Stimulated activated CD4-positive, alpha-beta T cell treated with anti-CD3 and anti-CD28 coated beads, Interleukin-4, amount 100 ng/mL, for 4 hours (primary cell): ENCODE results near the gene KPNB1.
"Not testable (repeated sequence)": the region's sequence is repeated elsewhere in the genome, so short reads cannot be mapped to it uniquely, and the experiment has no call there.

ENCODE experiments used
- DNase-seq, 2 experiments: peaks; one replicate each; pipeline ENCODE4 v3.0.0-alpha.2; 2020

KPNB1 gene

DNA sequence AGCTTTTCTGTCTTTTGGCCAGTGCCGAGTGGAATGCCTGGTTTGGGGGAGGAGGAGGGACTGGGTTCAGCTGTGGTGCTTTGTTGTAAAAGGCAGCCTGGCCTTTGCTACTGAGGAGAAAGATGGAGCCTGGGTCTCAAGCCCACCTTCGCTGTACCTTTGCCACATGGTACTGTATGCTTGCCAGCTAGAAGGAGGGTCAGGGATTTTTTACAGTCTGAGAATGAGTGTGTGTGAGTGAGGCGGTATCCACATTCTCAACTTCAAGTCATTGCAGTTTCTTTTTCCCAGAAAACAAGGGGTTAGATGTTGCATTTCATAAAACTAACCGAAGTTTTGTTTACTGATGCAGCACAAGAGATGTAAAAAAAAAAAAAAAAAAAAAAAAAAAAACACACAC is 33.0 kb downstream of the KPNB1 start:
- not testable (repeated sequence) for DNase-seq

DNA sequence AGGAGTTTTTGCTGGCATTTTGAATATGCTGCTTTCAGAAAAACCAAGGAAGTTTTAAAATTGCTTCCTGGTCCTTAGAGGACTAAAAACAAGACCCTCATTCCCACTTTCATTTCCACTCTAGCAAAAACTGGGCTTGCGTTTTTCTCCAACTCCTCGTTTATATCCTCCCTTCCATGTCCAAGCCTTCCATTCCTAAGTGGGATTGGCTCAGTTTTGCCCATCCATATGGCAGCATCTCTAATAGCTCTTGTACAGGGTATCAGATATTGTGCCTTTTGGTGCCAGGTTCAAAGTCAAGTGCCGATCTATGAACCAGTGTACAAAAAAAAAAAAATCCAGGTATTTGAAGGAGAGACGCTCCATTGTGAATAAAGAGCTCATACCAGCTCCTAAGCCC is 34.3 kb downstream of the KPNB1 start:
- no peak for DNase-seq

DNA sequence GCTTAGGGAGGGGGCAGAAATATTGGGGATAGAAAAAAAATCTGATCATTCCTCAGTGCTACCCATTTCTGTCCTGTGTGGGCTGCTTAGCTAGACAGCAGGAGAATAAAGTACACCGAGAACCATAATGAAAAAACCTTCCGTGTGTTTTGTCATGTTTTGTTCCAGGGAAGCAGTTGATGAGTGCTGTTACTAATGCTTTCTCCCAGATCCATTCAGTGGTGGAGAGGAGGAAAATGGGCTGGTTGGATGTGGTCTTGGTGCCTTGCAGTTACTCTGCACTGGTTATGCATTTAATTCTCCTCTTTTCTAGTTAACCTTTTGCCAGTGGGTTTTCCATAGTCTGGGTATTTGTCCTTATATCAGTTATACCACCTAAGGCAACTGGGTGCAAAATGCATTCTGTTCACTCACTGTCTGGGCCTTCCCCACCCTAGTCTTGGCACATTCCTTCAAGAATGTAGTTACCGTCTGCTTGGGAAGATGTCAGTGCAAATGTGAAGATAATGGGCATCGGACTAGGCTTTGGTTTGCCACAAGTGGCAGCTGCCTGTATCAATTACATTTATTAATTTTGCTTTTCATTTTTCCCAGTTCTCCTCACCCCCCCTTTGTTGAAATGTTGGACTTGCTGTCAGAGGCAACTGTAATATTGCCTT is 34.9 kb downstream of the KPNB1 start:
- DNase-seq = no peak

DNA sequence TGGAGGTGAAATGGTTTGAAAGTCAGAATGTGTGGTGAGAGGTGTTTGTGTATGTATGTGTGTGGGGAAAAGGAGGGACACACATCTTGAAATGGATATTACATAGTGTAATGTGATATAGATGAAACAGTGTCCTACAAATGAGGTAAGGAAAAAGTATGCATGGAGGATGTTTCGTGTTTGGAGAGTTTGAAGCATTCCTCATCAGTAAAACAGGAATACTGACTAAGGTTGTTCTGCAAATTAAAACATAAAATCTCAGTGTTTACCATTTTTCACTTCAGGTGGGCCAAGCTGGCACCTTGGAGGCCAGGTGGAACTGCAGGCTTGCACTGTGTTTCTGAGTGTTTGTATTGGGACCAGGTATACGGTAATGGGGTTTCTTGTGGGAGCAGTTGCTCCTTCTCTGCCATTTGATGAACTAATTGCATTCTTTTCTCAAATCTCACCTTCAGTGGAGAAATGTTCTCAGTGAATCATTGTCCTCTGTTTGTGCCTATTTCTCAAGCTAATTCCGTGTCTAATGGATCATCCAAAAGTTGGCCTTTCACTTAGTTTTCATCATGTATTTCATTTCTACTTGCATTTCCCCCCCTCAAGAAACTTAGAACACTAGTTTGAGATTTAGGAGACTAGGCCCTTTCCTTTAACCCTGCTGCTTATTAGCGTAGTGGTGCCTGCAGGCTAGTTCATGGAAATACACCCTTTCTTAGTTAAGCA is 36.0 kb downstream of the KPNB1 start:
- no peak for DNase-seq

DNA sequence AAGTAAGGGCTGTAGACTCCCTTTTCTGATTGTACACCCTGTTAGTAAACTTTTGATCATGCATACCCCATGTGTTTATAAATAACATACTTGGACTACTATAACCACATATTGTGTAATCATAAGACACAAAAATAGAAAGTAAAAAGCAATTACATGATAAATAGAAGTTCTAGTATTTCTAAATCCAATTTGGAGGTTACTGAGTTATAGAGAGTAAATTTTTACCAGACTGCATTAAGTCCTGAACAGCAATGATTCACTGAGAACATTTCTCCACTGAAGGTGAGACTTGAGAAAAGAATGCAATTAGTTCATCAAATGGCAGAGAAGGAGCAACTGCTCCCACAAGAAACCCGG is 36.5 kb downstream of the KPNB1 start:
- DNase-seq = no peak

DNA sequence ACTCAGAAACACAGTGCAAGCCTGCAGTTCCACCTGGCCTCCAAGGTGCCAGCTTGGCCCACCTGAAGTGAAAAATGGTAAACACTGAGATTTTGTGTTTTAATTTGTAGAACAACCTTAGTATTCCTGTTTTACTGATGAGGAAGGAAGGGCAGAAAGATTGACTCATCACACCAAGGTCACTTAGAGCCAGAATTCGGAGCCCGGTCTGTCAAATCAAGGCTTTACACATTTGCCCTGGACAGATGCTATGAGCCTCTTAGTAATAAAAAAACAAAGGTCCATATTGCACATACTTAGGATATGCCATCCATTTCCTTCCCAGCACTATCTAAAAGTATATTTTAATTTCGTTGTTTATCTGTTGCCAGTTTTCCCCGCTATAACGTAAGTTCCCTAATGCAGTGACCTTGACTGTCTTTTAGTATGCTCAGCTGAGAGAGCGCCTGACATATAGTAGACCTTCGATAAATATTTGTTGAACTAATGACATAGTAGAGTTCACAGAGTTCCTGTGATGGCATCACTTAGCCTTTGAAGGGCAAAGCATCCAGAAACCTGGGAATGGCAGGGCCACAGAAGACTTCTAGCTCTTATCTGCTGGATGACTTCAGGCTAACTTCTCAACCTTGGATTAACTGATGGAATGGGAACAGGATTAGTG is 37.1 kb downstream of the KPNB1 start:
- no peak for DNase-seq

DNA sequence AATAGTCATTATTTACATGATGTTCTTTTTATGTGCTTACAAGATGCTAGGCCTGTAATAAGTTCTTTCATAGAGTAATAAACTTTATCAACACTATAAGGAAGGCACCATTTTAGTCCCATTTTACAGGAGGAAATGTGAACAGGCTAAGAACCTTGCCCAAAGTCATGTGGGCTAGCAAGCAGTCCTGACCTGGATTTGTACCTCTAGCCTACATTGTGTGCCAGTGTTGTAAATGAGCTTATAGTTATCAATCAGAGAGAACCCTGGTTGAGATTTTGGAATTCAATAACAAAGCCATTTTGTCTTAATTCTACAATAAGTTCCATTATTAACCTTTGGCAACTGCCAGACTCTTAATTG is 37.6 kb downstream of the KPNB1 start:
- no peak for DNase-seq

DNA sequence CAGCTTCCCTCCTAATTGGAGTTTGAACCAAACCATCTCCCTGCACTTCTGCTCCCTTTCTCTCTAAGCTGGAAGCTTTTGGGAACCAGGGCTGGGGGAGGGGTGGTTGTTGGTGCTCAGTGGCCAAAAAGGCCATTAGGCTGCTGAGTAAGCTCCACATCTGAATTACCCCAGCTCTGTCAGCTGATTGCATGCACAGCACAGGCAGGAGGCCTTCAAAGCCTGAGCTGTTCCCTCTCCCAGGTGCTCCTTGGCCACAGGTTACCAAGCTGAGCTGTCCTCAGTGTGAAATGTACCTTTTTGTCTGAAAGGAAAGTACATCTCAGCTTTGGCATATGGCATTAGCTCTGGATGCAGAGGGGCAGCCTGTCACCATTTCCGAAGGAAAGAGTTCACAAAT is 38.0 kb downstream of the KPNB1 start:
- DNase-seq = no peak

DNA sequence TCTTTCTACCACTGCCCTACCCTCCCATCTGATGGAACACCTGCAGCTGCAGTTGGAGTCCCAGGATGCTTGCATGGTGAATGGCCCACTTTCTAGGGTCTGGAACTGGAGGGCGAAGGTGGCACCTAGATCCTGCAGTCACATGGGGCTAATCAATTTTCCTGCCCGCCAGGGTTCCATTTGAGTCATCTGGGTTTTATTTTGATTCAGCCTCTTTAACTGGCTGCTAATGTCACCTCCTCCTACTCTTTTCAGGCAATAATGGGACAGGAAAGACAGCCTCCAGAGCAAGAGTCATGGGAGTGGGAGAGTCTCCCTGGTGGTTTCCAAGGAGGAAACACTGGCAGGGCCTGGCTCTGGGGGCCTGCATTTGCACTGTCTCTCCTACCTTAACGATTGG is 40.4 kb downstream of the KPNB1 start:
- DNase-seq = no peak

DNA sequence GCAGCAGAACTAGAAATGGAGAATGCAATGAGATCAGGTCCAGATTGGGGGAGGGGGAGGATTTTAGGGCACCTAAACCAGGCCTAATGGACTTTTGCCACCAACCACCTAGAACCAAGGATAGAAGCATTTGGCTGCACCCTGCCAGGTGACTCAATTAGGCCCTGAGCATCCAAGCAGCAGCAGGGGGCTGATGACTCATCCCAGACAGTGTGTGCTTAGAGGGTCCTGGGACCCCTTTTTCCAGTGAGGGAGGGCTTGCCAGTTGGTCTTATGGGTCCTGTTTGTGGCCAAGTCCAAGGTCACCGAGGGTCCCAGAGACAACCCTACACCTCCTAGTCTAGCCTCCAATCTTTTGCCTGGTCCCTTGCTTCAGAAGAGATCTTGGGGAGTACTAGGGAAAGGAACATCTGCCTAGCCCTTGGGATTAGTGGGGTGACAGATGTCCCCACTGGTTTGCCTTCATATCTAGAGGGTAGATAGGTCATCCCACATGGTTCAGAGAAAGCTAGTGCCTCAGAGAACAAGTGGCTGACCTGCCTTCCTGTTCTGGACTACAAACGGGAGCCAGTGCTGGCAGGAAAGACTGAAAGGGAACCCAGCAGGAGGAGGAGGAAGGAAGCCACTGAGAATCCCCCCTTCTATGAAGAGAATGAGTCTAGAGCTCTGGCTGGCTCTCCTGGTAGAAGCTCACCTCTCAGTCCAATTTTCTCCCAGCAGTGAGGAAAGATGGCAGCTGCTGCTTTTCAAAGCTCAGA is 42.6 kb downstream of the KPNB1 start:
- no peak for DNase-seq

DNA sequence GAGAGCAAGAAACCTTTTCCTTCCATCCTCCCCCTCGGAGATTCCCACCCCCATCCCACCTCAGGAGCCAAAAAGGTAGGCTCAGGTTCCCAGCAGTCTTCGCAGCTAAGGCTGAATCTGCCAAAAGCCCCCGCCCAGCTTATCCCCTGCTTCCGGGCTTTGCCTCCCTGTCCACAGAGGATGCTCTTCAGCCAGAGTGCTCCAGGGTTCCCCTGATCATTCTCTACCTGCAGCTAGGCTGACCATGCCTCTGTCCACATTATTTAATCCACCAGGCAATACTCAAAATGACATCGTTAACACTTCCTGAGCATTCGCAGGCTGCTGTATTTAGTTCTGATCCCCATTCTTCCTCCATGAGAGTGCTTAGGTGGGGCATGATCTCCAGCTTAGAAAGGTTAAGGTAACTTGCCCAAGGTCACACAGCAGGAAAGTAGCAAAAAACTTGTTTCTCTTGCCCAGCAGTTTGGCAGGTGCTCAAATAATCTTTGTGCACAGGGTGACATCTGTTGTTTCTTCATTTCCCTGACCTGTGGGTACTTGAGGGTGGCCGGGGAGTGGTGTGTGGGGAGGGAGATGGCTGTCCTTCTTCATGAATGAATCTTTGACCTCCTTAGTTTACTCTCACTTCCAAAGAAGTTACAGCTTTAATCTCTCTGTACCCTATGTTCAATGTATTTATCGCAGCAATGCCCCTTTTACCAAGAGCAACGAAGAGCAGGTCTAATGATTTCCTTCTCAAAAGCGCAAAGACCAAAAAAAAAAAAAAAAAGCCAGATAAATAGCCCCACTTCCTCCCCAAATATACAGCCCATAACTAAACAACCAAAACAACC is 43.4 kb downstream of the KPNB1 start:
- no peak for DNase-seq

DNA sequence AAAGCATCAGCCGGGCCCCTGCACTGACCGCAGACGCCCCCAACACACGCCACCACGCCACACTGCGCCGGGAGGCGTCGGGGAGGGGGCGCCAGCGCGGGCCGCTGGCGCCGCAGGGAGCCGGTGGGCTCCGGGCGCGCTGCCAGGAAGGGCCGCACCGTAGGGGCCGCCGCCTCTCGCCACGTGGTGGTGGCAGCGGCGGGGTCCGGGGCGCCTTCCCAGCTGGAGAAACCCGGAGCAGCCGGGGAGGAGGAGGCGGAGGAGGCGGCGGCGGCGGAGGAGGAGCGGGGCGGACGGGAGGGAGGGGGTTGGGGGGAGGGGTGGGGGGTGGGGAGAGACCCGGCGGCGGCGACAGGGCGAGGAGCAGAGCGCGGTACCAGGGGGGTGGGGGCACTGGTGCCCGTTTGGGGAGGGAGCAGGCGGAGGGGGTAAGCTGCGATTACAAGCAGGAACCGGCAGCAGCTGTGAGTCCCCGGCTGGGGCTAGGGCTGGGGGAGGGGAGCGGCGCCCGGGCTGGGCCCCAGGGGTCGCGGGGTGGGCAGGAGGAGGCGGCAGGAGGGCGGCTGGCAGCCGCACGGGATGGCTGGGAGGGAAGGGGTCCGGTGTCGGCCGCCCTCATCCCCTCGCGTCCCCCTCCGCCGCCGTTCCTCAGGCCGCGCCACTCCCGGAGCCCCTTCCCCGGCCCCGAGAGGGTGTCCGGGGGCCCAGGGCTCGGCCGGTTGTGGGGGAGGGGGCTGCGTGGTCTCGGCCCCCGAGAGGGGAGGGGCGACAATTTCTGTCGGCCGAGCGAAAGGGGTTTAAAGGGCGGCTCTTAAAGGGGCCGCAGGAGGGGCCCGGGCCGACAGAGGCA is 44.2 kb downstream of the KPNB1 start, which contains the start of gene TBKBP1:
Gene TBKBP1, plus strand, starts transcription at position 431 of the 850 bp plus-strand sequence. CDS start 1,952 bp downstream, outside the sequence.
- DNase-seq = peak; percentile 65 to 79

DNA sequence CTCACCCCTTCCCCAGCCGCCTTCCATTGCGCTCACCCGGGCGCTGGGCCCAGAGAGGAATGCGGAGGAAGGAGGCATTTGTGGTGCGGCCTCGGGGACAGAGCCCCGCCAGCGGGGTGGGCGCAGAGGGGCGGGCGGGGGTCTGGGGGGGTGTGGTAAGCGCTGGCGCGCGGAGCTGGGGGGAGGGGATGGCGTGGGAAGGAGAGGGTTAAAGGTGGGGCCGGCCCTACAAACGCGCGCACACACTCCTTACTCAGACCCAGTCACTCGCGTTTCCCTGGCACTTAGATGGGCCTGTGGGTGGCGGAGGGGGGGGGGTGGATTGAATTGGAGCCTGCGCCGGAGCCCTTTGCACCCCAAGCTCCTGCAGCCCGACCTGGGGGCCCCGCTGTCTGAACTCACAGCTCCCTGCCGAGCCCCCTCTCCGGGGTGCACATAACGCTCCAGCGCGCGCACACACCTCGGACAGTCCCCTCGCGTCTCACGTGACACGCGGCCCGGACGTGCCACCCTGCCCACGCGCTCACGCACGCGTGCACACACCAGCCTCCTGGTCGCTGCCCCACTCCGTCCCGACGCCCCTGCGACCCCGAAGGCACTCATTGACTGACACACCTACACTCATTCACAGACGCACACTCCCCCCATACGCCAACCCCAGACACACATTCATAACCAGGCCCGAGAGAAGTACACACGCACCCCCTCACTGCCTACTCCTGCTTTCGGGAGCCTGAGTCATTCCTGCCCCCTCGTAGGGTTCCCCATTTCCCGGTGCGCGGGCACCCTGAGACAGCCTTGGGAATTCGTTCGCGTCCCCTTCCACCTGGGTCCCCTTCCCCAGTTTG is 45.1 kb downstream of the KPNB1 start:
- peak; percentile 65 to 76 for DNase-seq

DNA sequence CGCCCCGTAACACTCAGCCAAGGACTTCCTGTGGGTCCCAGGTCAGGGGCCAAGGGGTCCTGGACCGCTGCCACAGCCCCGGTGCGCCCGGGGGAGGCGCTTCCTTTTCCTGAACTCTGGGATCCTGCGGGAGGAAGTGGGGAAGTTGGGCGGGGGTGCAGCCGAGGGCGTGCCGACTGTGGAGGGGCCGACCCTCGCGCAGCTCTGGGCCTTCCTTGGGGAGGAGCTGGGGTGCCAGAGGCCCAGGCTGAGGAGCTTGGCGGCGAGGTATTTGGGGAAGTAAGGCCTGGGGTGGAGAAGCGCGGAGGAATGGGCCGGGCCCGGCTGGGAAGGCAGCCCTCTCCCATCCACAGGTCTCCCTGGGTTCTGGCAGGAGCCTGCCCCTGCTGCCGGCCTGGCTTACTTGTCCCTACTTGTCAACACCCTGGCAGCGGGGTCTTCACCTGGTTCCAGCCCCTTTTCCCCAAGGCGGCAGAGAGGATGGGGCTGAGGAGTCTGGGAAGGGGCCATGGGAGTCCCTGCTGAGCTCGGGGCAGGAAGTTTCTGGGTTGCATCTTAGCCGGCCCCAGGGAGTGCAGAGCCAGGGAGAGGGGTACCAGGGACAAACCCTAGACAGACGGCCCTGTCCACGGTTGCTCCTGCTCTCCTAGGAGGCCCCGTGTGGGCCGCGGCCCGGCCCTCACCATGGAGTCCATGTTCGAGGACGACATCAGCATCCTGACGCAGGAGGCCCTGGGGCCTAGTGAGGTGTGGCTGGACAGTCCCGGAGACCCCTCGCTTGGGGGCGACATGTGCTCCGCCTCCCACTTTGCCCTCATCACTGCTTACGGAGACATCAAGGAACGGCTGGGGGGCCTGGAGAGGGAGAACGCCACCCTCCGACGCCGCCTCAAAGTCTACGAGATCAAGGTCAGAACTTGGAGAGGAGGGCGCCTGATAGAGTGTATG is 46.0 kb downstream of the KPNB1 start:
- DNase-seq = peak in 1 of 2 experiments; percentile 24

DNA sequence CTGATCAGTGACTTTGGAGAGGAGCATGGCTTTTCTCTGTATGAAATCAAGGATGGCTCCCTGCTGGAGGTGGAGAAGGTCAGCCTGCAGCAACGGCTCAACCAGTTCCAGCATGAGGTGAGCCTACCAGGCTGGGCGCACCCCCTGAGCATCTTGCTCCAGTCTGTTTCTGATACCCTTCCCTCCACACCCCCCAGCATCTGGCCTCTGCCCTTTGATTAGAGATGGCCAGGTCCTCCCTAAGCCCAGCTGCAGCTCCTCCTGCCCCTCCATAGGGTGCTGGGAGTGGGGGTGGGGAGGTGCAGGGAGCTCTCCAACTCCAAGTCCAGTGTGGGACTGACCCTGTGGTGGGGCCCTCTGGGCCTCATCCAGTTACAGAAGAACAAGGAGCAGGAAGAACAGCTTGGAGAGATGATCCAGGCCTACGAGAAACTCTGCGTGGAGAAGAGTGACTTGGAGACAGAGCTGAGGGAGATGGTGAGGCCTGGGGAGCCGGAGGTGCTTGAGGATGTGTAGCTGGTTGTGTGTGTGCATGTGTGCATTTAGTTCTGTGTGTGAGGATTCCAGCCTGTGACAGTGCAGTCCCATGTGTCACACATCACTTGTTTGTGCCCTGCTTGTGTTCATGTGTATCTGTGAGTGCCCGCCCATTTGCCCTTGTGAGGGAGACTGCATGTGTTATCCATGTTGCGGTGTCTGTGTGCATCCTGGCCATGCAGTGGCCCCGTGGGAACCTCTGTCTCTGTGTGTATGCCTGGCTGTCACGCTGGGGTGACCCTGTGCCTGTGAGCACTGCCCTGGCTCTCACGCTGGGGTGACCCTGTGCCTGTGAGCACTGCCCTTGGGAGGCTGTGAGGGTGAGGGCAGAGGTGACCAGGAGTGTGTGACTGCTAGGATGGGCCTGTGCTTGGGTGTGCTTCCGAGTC is 47.3 kb downstream of the KPNB1 start:
- peak in 1 of 2 experiments; percentile 18 for DNase-seq

DNA sequence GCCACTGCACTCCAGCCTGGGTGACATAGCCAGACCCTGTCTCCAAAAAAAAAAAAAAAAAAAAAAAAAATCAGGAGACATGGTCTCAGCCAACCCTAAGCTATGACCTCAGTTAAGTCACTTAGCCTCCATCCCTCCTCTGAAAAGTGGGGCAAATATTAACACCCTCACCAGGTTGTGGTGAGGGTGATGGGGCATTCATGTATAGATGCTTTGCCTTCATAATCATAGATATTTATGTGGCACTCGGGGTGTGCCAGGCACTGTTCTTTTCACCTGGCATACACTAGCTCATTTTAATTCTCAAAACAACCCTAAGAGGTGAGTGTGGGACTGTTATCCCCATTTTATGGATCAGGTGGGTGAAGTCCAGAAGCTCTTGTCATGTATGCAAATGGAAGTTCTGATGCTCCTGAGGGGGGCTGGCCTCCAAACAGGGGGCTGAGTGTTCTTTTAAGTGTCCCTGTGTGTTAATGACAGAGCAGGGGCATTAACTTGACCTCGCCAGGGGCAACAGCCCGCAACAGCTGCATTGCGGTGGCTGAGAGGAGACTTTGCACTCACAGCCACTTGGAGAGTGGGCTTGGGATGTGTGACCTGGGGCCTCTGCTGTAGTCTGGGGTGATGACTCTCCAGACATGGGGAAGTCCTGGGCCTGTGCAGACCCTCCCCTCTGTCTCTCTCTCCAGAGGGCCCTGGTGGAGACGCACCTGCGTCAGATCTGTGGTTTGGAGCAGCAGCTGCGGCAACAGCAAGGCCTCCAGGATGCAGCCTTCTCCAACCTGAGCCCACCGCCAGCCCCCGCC is 48.4 kb downstream of the KPNB1 start:
- peak in 1 of 2 experiments; percentile 9 for DNase-seq
